Suprapubic skin (tissue), 2 donors: ENCODE data around the gene MRPL16.

ENCODE experiments used
- EP300 ChIP-seq: sonication (generic); formaldehyde crosslinking; IDR thresholded peaks from one replicate; pipeline ENCODE4 v1.6.1; 2017; ENCODE audit warnings: antibody characterized with exemption
- POLR2A ChIP-seq, 2 donors: fragments of 450-650 bp; IDR thresholded peaks; one replicate each; pipeline ENCODE4 v1.6.1; 2017; ENCODE audit warnings: antibody characterized with exemption in 2 of 2, mild to moderate bottlenecking in 2 of 2, moderate library complexity in 2 of 2

GRCh38 chr11:59801160-59801706, 9.3 kb downstream of the MRPL16 start:
- no peak for TF ChIP-seq EP300
- TF ChIP-seq POLR2A (IDR thresholded peaks at IDR 0.05), result no peak
